ENCODE results near the gene ANXA6.

DNA sequence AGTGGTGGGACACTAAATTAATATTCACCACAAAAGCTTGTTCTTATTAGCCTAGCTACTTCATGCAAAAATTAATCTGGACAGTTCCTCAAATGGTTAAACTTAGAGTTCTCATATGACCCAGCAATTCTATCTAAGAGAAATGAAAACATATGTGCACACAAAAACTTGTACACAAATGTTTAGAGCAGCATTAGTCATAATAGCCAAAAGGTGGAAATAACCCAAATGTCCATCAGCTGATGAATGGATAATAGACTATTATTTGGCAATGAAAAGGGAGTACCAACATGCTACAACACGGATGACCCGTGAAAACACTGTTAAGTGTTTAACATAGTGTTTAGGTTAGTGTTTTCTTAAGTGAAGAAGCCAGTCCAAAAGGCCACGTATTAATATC lies 43.9 kb downstream of the ANXA6 start:
- TF ChIP-seq, protein P1, sequence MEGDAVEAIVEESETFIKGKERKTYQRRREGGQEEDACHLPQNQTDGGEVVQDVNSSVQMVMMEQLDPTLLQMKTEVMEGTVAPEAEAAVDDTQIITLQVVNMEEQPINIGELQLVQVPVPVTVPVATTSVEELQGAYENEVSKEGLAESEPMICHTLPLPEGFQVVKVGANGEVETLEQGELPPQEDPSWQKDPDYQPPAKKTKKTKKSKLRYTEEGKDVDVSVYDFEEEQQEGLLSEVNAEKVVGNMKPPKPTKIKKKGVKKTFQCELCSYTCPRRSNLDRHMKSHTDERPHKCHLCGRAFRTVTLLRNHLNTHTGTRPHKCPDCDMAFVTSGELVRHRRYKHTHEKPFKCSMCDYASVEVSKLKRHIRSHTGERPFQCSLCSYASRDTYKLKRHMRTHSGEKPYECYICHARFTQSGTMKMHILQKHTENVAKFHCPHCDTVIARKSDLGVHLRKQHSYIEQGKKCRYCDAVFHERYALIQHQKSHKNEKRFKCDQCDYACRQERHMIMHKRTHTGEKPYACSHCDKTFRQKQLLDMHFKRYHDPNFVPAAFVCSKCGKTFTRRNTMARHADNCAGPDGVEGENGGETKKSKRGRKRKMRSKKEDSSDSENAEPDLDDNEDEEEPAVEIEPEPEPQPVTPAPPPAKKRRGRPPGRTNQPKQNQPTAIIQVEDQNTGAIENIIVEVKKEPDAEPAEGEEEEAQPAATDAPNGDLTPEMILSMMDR (conservative IDR thresholded peaks at IDR 0.05; ENCODE audit: low read depth, low read length): no peak
- TF ChIP-seq EZH2 (IDR thresholded peaks at IDR 0.05; ENCODE audit: borderline replicate concordance, low read depth, low read length, poor library complexity, severe bottlenecking): no peak

All from A673 (cell line).